Stimulated activated CD4-positive, alpha-beta T cell treated with anti-CD3 and anti-CD28 coated beads, Interleukin-4, amount 100 ng/mL, for 1 hour (primary cell): Measurements from ENCODE around the gene BEST4.
"Not testable (repeated sequence)": the region's sequence is repeated elsewhere in the genome, so short reads cannot be mapped to it uniquely, and the experiment has no call there.

Source experiments
- DNase-seq: peaks from one replicate; pipeline ENCODE4 v3.0.0-alpha.2; 2020

BEST4 gene

DNA sequence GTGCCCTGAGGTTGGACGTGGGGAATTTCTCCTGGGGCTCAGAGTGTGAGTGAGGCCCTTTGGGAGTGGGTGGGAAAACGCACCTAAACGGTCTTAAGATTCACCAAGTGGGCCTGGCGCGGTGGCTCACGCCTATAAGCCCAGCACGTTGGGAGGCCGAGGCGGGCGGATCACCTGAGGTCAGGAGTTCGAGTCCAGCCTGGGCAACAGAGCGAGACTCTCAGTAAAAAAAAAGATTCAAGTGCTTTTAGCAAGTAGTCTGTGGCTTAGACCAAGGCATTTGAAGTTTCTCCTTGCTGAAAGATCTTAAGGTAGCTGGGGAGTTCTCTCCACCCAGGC is 11.3 kb downstream of the BEST4 start:
- DNase-seq, result no peak

DNA sequence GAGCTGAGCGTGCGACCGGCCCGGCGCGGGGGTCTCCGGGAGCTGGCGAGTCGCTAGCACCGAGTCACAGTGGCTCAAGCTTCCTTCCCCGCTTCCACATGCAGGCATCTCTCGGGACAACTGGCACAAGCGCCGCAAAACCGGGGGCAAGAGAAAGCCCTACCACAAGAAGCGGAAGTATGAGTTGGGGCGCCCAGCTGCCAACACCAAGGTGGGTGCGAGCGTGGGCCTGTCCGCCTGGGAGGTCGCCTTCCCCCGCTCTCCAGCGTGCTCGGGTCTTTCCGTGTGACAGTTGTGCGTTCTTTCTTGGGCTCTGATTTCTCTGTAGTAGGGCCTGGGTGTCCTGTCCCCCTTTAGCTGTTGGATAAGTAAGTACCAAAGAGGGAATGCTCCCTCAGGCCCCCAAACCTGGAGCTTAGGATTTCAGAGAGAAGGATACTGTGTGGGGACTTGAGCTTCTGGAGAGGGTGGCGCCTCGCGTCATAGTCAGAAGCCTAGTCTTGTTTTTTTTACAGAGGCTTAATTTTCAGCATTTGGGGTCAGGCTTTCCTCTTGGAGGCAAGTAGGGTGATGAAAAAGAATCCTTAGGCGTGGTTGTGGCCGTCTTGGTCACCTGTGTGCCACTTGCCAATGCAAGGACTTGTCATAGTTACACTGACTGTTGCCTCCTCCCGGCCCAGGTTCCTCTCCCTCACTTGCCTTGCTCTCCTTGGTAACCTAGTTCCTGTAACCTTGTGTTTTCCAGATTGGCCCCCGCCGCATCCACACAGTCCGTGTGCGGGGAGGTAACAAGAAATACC is 11.8 kb downstream of the BEST4 start:
- DNase-seq, result peak; percentile 51

DNA sequence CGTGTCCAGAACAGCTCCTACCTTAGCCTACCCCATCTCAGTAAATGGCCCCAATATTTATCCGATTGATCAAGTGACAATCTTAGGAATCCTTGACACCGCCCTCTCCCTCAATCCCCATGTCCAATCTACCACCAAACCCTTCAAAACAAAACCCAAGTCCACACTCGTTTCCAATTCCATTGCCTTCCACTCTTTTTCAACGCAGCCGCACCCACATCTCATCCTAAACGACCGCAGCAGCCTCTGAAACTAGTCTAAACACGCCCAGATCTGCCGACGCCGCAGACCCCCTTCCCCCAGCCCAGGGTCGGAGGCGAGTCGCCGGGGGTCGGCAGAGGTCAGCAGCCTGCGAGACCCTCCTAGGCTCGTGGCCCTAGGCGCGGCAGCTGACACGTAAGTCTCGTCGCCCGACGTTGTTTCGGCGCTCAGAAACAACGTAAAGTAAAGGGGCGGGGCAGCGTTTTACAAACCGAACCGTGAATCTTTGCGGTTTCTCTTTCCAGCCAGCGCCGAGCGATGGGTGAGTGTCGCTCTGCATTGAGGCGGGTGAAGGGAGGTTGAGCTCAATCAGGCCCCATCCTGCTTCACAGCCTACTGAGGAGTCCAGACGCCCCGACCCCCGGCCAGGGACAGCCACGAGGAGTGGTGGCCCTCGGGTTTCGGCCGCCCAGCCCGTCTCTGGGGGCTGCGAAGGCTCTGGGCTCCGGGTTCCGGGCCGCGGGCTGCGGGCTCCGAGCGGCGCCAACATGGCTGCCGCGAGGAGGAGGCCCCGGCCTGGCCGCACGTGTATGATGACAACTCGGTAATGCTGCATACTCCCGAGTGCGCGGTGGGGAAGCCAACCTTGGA is 12.7 kb downstream of the BEST4 start, which contains the start of gene RPS8:
Gene RPS8, plus strand, starts transcription at position 463 of the 852 bp plus-strand sequence. Its CDS starts 57 bp downstream, at position 520.
- peak; percentile 86 for DNase-seq

DNA sequence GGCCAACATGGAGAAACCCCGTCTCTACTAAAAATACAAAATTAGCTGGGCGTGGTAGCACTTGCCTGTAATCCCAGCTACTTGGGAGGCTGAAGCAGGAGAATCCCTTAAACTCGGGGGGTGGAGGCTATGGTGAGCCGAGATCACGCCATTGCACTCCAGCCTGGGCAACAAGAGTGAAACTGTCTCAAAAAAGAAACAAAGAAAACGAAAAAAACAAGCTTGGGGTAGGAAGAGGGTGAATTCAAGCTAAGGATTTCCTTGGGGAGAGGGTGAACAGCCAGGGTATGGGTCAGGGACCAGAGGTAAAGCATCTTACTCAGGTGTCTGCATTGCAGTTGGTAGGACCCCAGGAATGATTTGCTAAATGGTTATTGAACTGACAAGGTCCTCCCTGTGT is 21.5 kb downstream of the BEST4 start:
- DNase-seq, result not testable (repeated sequence)

DNA sequence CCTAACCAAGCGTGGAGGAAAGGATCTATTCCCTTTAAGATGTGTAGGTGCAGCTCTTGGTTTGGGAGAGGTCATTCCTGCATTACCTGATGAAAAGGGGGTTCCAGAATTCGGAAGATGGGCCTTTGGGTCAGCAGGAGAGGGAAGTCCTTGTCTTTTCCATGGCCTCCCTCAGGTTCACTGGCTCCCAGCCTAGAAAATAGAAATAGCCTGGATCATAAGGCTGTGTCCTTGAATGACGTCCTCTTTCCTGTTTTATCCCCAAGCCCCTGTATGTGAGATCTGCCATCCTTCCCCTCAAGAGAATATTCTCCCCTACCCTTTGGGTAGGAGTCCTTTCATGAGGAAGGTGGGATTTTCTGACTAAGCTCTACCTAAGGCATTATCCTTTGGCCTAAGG is 27.1 kb downstream of the BEST4 start:
- no peak for DNase-seq

DNA sequence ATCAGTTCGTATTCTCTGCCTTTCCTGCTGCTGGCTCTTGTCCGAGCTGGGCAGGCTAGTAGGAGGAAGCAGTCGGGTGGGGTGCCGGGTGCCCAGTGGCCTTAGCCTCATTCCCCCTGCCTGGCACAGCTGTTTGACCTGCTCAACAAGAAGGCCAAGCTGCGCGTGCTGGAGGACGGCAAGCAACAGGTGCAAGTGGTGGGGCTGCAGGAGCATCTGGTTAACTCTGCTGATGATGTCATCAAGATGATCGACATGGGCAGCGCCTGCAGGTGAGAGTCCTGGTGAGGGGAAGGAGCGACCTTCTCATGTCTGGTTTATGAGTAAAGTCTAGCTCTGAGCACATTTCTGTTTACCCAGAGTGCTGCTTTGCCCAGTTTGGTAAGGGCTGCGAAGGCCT is 28.9 kb downstream of the BEST4 start:
- no peak for DNase-seq

DNA sequence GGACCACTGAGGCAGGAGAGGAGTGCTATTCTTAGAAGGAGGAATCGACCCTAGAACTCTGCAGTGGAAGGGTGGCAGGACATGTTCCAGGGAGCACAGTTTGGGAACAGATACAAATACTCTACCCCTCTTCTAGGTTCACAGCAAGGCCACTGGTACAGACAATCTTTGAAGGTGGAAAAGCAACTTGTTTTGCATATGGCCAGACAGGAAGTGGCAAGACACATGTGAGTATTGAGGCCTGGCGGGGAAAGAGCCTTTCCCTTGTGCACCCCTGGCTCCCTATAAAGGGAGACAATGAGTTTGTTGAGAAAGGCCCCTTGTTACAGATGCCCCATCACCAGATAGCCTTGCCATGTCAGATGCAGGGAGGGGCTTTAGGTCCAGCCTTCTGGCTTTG is 30.6 kb downstream of the BEST4 start:
- DNase-seq, result no peak

DNA sequence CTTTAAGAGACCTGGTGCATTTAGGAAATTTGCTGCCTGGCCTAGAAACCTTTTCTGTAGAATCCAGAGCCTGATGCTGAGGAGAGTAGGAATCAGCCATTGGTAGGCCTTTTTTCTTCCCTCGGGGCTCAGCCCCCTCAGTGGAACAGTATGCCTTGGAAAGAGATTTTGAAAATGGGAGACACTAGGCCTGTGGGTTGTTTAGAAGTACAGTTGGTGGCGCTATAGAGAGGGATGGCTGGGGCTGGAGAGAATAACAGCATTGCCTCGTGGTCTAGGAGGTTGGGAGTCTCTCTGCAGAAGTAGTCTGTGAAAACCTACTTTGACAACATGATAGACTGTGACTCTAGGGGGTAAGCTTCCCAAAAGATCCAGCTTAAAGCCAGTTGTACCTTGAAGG is 40.1 kb downstream of the BEST4 start:
- DNase-seq, result no peak

DNA sequence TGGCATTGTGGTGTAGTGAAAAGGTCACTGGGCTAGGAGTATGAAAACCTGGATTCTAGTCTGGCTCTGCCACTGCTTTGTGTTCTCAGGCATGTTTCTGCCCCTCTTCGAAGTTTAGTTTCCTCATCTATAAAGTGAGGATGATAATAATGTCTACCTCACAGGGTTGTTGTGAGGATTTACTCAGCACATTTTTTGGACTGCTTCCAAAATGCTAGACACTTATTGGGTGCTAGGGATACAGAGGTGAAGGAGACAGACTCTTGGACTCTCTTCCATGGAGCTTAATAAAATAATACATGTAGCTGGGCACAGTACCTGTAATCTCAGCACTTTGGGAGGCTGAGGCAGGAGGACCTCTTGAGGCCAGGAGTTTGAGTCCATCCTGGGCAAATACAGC is 44.8 kb downstream of the BEST4 start:
- no peak for DNase-seq

DNA sequence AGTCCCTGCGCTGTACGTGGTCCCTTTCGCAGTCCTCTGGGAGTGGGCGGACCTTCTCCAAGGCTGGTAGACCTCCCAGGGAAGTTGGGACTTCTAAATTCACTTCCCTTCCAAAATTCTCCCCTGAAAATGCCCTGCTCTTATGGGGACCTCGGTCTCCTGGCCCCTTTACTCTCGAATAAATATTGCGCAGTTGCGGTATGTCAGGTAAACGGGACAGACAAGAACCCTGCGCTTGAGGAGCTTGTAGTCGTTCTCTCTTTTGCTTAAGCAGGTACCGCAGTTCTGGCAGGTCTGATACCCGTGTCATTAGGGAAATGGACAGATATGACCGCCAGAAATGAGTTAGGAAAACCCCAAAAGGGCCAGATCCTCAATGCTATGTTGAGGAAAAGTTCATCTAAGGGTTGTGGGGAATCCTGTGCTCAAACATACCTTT is 47.8 kb downstream of the BEST4 start:
- no peak for DNase-seq

DNA sequence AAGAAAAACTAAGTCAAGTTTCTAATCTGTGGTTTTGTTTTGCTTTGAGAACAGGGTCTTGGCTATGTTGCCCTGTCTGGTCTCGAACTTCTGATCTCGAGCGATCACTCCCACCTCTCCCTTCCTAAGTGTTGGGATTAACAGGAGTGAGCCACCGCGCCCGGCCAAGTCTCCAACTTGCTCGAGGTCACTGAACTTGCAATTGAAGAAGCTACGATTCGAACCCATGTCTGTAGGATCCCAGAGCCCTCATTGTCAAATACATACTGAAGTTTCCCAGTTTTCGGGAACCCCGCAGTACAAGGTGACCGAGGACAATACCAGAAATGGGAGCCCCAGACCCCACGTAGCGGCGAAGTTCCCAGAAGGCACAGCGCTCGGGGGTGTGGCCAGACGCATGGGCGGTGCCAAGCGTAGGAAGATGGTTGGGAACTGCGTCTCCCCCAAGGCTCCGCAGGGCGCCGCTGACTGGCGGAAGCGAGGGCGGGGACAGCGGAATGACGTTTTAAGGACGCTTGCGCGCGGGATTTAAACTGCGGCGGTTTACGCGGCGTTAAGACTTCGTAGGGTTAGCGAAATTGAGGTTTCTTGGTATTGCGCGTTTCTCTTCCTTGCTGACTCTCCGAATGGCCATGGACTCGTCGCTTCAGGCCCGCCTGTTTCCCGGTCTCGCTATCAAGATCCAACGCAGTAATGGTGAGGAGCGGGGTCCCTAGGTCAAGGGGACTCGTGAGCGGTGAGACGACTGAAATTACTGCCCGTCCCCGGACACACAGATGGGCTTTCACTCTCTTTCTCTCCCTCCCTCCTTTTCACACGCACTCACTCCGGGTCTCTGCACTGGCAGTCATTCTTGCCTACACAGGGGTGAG is 48.4 kb downstream of the BEST4 start, which contains the start of gene KIF2C:
Gene KIF2C, plus strand, starts transcription at position 531 of the 872 bp plus-strand sequence. Its CDS starts 96 bp downstream, at position 627.
- DNase-seq, result peak; percentile 97

DNA sequence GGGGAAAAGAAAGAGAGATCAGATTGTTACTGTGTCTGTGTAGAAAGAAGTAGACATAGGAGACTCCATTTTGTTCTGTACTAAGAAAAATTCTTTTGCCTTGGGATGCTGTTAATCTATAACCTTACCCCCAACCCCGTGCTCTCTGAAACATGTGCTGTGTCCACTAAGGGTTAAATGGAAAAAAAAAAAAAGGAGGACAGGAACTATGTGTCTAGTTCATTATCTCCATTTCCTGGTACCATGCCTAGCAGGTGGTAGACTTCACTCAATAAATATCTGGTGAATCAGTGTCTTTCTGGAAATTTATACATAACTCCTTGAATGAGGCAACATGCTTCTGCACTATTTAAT is 49.0 kb downstream of the BEST4 start:
- DNase-seq, result not testable (repeated sequence)

DNA sequence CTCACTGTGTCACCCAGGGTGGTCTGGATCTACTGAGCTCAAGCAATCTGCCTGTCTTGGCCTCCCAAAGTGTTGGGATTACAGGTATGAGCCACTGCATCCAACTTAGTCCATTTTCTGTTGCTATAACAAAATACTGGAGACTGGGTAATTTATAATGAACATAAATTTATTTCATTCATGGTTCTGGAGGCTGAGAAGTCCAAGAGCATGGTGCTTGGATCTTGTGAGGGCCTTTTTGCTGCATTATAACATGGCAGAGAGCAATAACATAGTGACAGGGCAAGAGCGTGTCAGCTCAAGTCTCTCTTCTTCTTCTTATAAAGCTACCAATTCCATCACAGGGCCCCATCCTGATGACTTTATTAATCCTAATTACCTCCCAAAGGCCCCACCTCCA is 52.0 kb downstream of the BEST4 start:
- no peak for DNase-seq

DNA sequence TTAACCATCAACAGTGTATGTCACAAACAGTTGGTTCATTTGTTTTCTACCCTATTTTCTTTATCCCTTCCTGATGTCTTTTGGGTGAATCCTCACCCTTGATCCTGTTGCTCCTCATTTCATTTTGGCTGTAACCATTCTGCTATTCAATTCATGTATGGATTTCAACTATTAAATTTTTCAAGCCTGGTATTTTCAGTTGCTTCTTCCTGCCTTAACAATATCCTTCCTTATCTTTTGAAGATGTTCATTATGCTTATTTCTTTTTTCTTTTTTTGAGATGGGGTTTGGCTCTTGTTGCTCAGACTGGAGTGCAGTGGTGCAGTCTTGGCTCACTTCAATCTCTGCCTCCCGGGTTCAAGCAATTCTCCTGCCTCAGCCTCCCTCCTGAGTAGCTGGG is 54.2 kb downstream of the BEST4 start:
- no peak for DNase-seq
